Activated effector memory CD4-positive, alpha-beta T cell treated with Interleukin-2 at 50 U/mL for 16 hours (primary cell): Measurements from ENCODE around the gene CMIP.

ENCODE experiments used
- DNase-seq: peaks from one replicate; pipeline ENCODE4 v3.0.0-alpha.2; 2020

The CMIP gene

GRCh38 chr16:81539009-81539758 is 94.6 kb downstream of the CMIP start:
- DNase-seq, result no peak

GRCh38 chr16:81539759-81540472 is 95.3 kb downstream of the CMIP start:
- DNase-seq, result no peak

GRCh38 chr16:81541314-81541713 is 96.7 kb downstream of the CMIP start:
- DNase-seq, result no peak

GRCh38 chr16:81542609-81543570 is 98.3 kb downstream of the CMIP start:
- DNase-seq, result no peak

- DNase-seq, result no peak
Observed at GRCh38 chr16:81543571-81543970, 99.0 kb downstream of the CMIP start.

- DNase-seq, result no peak
Observed at GRCh38 chr16:81544261-81544660, 99.7 kb downstream of the CMIP start.

GRCh38 chr16:81544700-81545271 is 100.2 kb downstream of the CMIP start:
- no peak for DNase-seq

GRCh38 chr16:81545470-81546250 is 101.1 kb downstream of the CMIP start:
- DNase-seq, result no peak

GRCh38 chr16:81546781-81547180 is 102.2 kb downstream of the CMIP start:
- no peak for DNase-seq

- no peak for DNase-seq
Observed at GRCh38 chr16:81547194-81547938, 102.8 kb downstream of the CMIP start.

GRCh38 chr16:81547939-81548216 is 103.3 kb downstream of the CMIP start:
- no peak for DNase-seq

GRCh38 chr16:81548551-81548875 is 103.9 kb downstream of the CMIP start:
- DNase-seq, result no peak

GRCh38 chr16:81548876-81549546 is 104.4 kb downstream of the CMIP start:
- DNase-seq, result no peak

- no peak for DNase-seq
Observed at GRCh38 chr16:81549547-81550431, 105.2 kb downstream of the CMIP start.

- DNase-seq, result no peak
Observed at GRCh38 chr16:81550432-81550808, 105.8 kb downstream of the CMIP start.

GRCh38 chr16:81551151-81551808 is 106.7 kb downstream of the CMIP start:
- no peak for DNase-seq

- DNase-seq, result no peak
Observed at GRCh38 chr16:81551821-81552304, 107.3 kb downstream of the CMIP start.

GRCh38 chr16:81552743-81553079 is 108.1 kb downstream of the CMIP start:
- no peak for DNase-seq

GRCh38 chr16:81553080-81553813 is 108.6 kb downstream of the CMIP start:
- no peak for DNase-seq
